A549 (cell line): Measurements from ENCODE around the gene KCNQ1OT1. TPM values are rescaled to one million over a fixed set of nuclear protein-coding genes. Genes with fewer than 3 reads are reported as not detected.

Source experiments
- ATAC-seq, 2 experiments: fragments of 200-7000 bp in 1 of 2; fragments of >200 bp in 1 of 2; cut with Nextera tagmentation in 1 of 2; cut with Tn5 transposase in 1 of 2; 3 replicates each; pipeline versions ENCODE4 v1.8.0 to v1.9.1; 2018 to 2020; ENCODE audit warnings: mild to moderate bottlenecking in 1 of 2, moderate library complexity in 1 of 2
- CTCF ChIA-PET: fragments of 300-600 bp; sonication (Branson Sonifier 250); formaldehyde crosslinking; extraction: SDS; loops from one replicate; lab custom pipeline; 2021; ENCODE audit warnings: antibody characterized with exemption, inconsistent platforms; lab: Yijun Ruan, JAX
- POLR2A ChIA-PET: fragments of 350-600 bp; formaldehyde crosslinking; extraction: SDS; loops from one replicate; lab custom pipeline; 2021; ENCODE audit warnings: antibody characterized with exemption, inconsistent platforms; lab: Yijun Ruan, JAX
- DNase-seq, 2 experiments: peaks; one replicate each; pipeline versions ENCODE4 v3.0.0 to v3.0.0-alpha.2; 2011 to 2016; ENCODE audit warnings: low read depth in 1 of 2, low spot score in 1 of 2
- FAIRE-seq: peaks from 2 replicates; lab custom pipeline; 2011; peaks lifted over from hg19 to GRCh38; lab: Jason Lieb, UNC
- H3K27ac ChIP-seq, 2 experiments: fragments of >200 bp; sonication (Bioruptor Twin); formaldehyde crosslinking; 3 replicates each; pipeline ENCODE4 v1.5.1; 2016 to 2017
- H3K4me1 ChIP-seq: fragments of >200 bp; sonication (Bioruptor Twin); formaldehyde crosslinking; 3 replicates; pipeline ENCODE4 v1.6.1; 2016
- H3K4me2 ChIP-seq: fragments of >200 bp; sonication (Bioruptor Twin); formaldehyde crosslinking; 3 replicates; pipeline ENCODE4 v1.6.1; 2016
- H3K4me3 ChIP-seq: fragments of >200 bp; sonication (Bioruptor Twin); formaldehyde crosslinking; 3 replicates; pipeline ENCODE4 v1.5.1; 2016
- H3K9me3 ChIP-seq: fragments of >200 bp; sonication (Bioruptor Twin); formaldehyde crosslinking; 3 replicates; pipeline ENCODE4 v1.6.1; 2016
- BHLHE40 ChIP-seq: IDR thresholded peaks from 2 replicates; pipeline ENCODE4 v1.6.1; 2012; ENCODE audit warnings: low read depth, low read length, inconsistent platforms
- CEBPB ChIP-seq, 2 experiments: fragments of >200 bp in 1 of 2; sonication (Bioruptor Twin) in 1 of 2; formaldehyde crosslinking in 1 of 2; IDR thresholded peaks; 2 replicates each; pipeline ENCODE4 v1.6.1; 2012 to 2016
- CHD2 ChIP-seq: fragments of 150-350 bp; IDR thresholded peaks from 2 replicates; pipeline ENCODE4 v1.6.1; 2014; ENCODE audit warnings: low read length; ENCODE audit not compliant: partially characterized antibody
- EHMT2 ChIP-seq: fragments of 200-600 bp; sonication (generic); IDR thresholded peaks from 2 replicates; pipeline ENCODE4 v1.6.1; 2016; ENCODE audit warnings: antibody characterized with exemption, low read depth, mild to moderate bottlenecking, moderate library complexity
- EP300 ChIP-seq, 2 experiments: fragments of >200 bp; sonication (Bioruptor Twin); formaldehyde crosslinking; IDR thresholded peaks; 2 replicates in 1 of 2; 3 replicates in 1 of 2; pipeline ENCODE4 v1.6.1; 2016 to 2017
- ESRRA ChIP-seq: fragments of 150-350 bp; IDR thresholded peaks from 2 replicates; pipeline ENCODE4 v1.6.1; 2014; ENCODE audit warnings: mild to moderate bottlenecking, low read length, borderline replicate concordance
- FOSL2 ChIP-seq, 2 experiments: fragments of 450-650 bp in 1 of 2; fragments of >200 bp in 1 of 2; sonication (Bioruptor Twin) in 1 of 2; formaldehyde crosslinking; IDR thresholded peaks; 2 replicates each; pipeline versions ENCODE4 v1.5.0 to v1.6.1; 2016 to 2020; ENCODE audit warnings: mild to moderate bottlenecking in 1 of 2, moderate library complexity in 1 of 2
- FOXS1 ChIP-seq: fragments of 250-450 bp; sonication (Bioruptor Pico); IDR thresholded peaks from 2 replicates; pipeline ENCODE4 v1.5.0; 2020; ENCODE audit warnings: mild to moderate bottlenecking, moderate library complexity
- GATA3 ChIP-seq: IDR thresholded peaks from 2 replicates; pipeline ENCODE4 v1.6.1; 2012; ENCODE audit warnings: borderline replicate concordance
- HDAC2 ChIP-seq: fragments of 200-600 bp; sonication (generic); IDR thresholded peaks from 2 replicates; pipeline ENCODE4 v1.6.1; 2016
- HEYL ChIP-seq: fragments of 250-450 bp; sonication (Bioruptor Pico); IDR thresholded peaks from 2 replicates; pipeline ENCODE4 v1.8.0; 2021; ENCODE audit warnings: mild to moderate bottlenecking, moderate library complexity
- HOXA7 ChIP-seq: fragments of 250-450 bp; sonication (Bioruptor Pico); IDR thresholded peaks from 2 replicates; pipeline ENCODE4 v1.5.0; 2020; ENCODE audit warnings: mild to moderate bottlenecking, moderate library complexity
- HOXB13 ChIP-seq: fragments of 250-450 bp; sonication (Bioruptor Pico); IDR thresholded peaks from 2 replicates; pipeline ENCODE4 v1.5.0; 2020; ENCODE audit warnings: low read depth, mild to moderate bottlenecking, moderate library complexity
- JUNB ChIP-seq: fragments of >200 bp; sonication (Bioruptor Twin); formaldehyde crosslinking; IDR thresholded peaks from 2 replicates; pipeline ENCODE4 v1.6.1; 2016
- KDM1A ChIP-seq: fragments of 200-600 bp; sonication (generic); IDR thresholded peaks from 2 replicates; pipeline ENCODE4 v1.6.1; 2016; ENCODE audit warnings: low read depth, mild to moderate bottlenecking
- KDM5A ChIP-seq: fragments of 200-600 bp; sonication (generic); IDR thresholded peaks from 2 replicates; pipeline ENCODE4 v1.6.1; 2016; ENCODE audit warnings: antibody characterized with exemption, mild to moderate bottlenecking
- MAZ ChIP-seq: fragments of 150-350 bp; IDR thresholded peaks from 2 replicates; pipeline ENCODE4 v1.6.1; 2014; ENCODE audit warnings: antibody characterized with exemption, low read depth, low read length, borderline replicate concordance
- NFE2L2 ChIP-seq: fragments of 150-350 bp; conservative IDR thresholded peaks from 2 replicates; pipeline ENCODE4 v1.6.1; 2014; ENCODE audit warnings: low read length
- NPAS2 ChIP-seq: fragments of 250-450 bp; sonication (Bioruptor Pico); IDR thresholded peaks from 2 replicates; pipeline ENCODE4 v1.8.0; 2022; ENCODE audit warnings: mild to moderate bottlenecking, moderate library complexity, borderline replicate concordance
- PHF8 ChIP-seq: fragments of 200-600 bp; sonication (generic); IDR thresholded peaks from 2 replicates; pipeline ENCODE4 v1.6.1; 2016; ENCODE audit warnings: low read depth, mild to moderate bottlenecking, antibody characterized with exemption, moderate library complexity, borderline replicate concordance
- RCOR1 ChIP-seq: fragments of 150-350 bp; IDR thresholded peaks from 2 replicates; pipeline ENCODE4 v1.6.1; 2014; ENCODE audit warnings: antibody characterized with exemption, low read length, low read depth
- RFX5 ChIP-seq: fragments of 450-650 bp; IDR thresholded peaks from 2 replicates; pipeline ENCODE4 v1.7.1; 2014; ENCODE audit warnings: antibody characterized with exemption, mild to moderate bottlenecking, moderate library complexity
- SREBF2 ChIP-seq: fragments of 450-650 bp; IDR thresholded peaks from 2 replicates; pipeline ENCODE4 v1.6.1; 2014; ENCODE audit warnings: mild to moderate bottlenecking, moderate library complexity
- ZFP36 ChIP-seq: fragments of 450-650 bp; IDR thresholded peaks from 2 replicates; pipeline ENCODE4 v1.6.1; 2014; ENCODE audit warnings: borderline replicate concordance; ENCODE audit not compliant: partially characterized antibody
- ZNF302 ChIP-seq: fragments of 250-450 bp; sonication (Bioruptor Pico); IDR thresholded peaks from 2 replicates; pipeline ENCODE4 v1.9.0; 2021; ENCODE audit warnings: inconsistent platforms, mild to moderate bottlenecking, moderate library complexity
- WGBS: methylation state at CpG from one replicate; pipeline ENCODE4 v1.1.6; 2017; ENCODE audit errors: missing lambda C conversion rate; 5-methylcytosine and 5-hydroxymethylcytosine counted together
- polyA plus RNA-seq, 4 experiments: library from polyadenylated mRNA; depleted of rRNA in 3 of 4; stranded (reverse); fragments of >200 nt; fragmentation: RNase III in 1 of 4; extraction: RNeasy Plus Mini Kit Qiagen cat#74134 plus additional on column Dnase treatment in 1 of 4; gene quantifications; 2 replicates in 3 of 4; 3 replicates in 1 of 4; pipeline ENCODE4 v1.2.3, GENCODE V29; 2011 to 2017
- TF ChIP-seq, protein P1 (sequence below): fragments of >200 bp; sonication (Bioruptor Twin); formaldehyde crosslinking; IDR thresholded peaks from 2 replicates; pipeline ENCODE4 v1.6.1; 2016
- TF ChIP-seq, protein P2 (sequence below): fragments of >200 bp; sonication (Bioruptor Twin); formaldehyde crosslinking; IDR thresholded peaks from 3 replicates; pipeline ENCODE4 v1.6.1; 2016
- TF ChIP-seq, protein P3 (sequence below): IDR thresholded peaks from 2 replicates; pipeline ENCODE4 v1.6.1; 2012; ENCODE audit warnings: low read depth, borderline replicate concordance
- TF ChIP-seq, protein P4 (sequence below): fragments of 250-450 bp; sonication (Bioruptor Pico); IDR thresholded peaks from 2 replicates; pipeline ENCODE4 v1.5.0; 2020; ENCODE audit warnings: low read depth, mild to moderate bottlenecking, moderate library complexity

Gene KCNQ1OT1
- polyA plus RNA-seq, 2 of the 4 experiments (the other 2 are of a cell fraction): 0.03 to 0.13 TPM

DNA sequence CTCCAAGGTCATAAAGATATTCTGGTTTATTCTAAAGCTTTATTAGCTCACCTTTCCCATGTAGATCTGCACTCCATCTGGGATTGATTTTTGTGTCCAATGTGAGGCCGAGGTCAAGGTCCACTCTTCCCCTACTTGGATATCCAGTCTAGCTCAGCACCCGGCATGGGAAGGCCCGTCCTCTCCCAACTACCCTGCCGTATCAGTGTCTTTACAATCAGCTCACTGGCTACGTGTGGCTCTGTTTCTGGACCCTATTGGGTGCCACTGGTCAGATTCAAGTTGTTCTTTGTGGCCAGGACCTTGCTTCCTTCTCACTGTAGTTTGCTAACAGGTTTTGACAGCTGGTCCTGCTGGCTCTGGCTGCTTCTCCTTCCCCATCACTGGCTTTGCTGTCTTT is 30.9 kb downstream of the KCNQ1OT1 start:
- H3K4me2 ChIP-seq: no peak overlapping the region
- TF ChIP-seq, protein P1, sequence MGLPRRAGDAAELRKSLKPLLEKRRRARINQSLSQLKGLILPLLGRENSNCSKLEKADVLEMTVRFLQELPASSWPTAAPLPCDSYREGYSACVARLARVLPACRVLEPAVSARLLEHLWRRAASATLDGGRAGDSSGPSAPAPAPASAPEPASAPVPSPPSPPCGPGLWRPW: no peak
- TF ChIP-seq SREBF2: no peak
- no peak for TF ChIP-seq JUNB
- no peak for TF ChIP-seq CHD2
- TF ChIP-seq PHF8: no peak
- no peak for TF ChIP-seq ZFP36
- no peak for TF ChIP-seq HEYL (CRISPR knock-in tag)
- H3K4me1 ChIP-seq: no peaks in the 10 kb centered on the region
- ATAC-seq (no peak), FAIRE-seq (no peak), DNase-seq (no peak)
- whole genome bisulfite sequencing: 77% methylated on average over 5 of the region's 5 CpGs
- no peak overlapping the region for H3K27ac ChIP-seq
- H3K4me3 ChIP-seq: no peak overlapping the region
- peaks cover 5% of the 10 kb centered on the region; the same call in 2 of the 3 replicates for H3K9me3 ChIP-seq
- ChIA-PET CTCF (no interaction called here), POLR2A (no interaction called here)

DNA sequence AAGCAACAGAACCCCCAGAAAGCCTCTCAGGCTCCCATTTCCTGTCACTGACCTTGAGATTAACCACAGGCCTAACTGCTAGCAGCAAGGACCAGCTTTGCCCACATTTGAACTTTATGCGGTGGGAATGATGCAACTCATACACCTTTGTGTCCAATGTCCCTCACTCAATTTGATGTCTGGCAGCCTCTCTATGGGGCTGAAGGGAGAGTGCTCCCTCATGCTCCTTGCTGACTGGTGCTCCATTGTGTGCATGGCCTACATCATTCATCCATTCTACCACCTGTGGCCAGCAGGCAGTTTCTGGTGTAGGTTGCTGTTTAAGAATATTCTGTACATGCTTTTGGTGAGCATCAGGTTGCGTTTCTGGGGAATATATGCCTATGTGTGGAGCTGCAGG is 31.9 kb downstream of the KCNQ1OT1 start:
- ATAC-seq: no peak
- no peak overlapping the region for H3K4me3 ChIP-seq
- H3K4me2 ChIP-seq: no peak overlapping the region
- no peak overlapping the region for H3K27ac ChIP-seq
- POLR2A ChIA-PET: no interaction called here
- peaks cover 13% of the 10 kb centered on the region for H3K9me3 ChIP-seq
- no peak for DNase-seq
- WGBS: 88% methylated on average over 2 of the region's 2 CpGs
- CTCF ChIA-PET: no interaction called here
- no peak for TF ChIP-seq NFE2L2
- TF ChIP-seq NPAS2 (CRISPR knock-in tag): no peak
- TF ChIP-seq HDAC2: no peak
- TF ChIP-seq FOSL2 (IDR thresholded peaks at IDR 0.05): no peak
- no peak for TF ChIP-seq FOSL2 (CRISPR knock-in tag; IDR thresholded peaks at IDR 0.05)
- no peak for TF ChIP-seq FOXS1
- TF ChIP-seq PHF8: no peak
- no peak for TF ChIP-seq HOXB13 (CRISPR knock-in tag)
- TF ChIP-seq EHMT2: no peak
- no peak for TF ChIP-seq GATA3
- no peak for TF ChIP-seq MAZ
- TF ChIP-seq, protein P2, sequence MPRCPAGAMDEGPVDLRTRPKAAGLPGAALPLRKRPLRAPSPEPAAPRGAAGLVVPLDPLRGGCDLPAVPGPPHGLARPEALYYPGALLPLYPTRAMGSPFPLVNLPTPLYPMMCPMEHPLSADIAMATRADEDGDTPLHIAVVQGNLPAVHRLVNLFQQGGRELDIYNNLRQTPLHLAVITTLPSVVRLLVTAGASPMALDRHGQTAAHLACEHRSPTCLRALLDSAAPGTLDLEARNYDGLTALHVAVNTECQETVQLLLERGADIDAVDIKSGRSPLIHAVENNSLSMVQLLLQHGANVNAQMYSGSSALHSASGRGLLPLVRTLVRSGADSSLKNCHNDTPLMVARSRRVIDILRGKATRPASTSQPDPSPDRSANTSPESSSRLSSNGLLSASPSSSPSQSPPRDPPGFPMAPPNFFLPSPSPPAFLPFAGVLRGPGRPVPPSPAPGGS: no peak
- TF ChIP-seq, protein P3, sequence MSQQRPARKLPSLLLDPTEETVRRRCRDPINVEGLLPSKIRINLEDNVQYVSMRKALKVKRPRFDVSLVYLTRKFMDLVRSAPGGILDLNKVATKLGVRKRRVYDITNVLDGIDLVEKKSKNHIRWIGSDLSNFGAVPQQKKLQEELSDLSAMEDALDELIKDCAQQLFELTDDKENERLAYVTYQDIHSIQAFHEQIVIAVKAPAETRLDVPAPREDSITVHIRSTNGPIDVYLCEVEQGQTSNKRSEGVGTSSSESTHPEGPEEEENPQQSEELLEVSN: no peak
- TF ChIP-seq ESRRA: no peak
- TF ChIP-seq RFX5: no peak
- no peak for TF ChIP-seq EP300 (IDR thresholded peaks at IDR 0.05)
- H3K4me1 ChIP-seq: no peaks in the 10 kb centered on the region
- no peak for FAIRE-seq

DNA sequence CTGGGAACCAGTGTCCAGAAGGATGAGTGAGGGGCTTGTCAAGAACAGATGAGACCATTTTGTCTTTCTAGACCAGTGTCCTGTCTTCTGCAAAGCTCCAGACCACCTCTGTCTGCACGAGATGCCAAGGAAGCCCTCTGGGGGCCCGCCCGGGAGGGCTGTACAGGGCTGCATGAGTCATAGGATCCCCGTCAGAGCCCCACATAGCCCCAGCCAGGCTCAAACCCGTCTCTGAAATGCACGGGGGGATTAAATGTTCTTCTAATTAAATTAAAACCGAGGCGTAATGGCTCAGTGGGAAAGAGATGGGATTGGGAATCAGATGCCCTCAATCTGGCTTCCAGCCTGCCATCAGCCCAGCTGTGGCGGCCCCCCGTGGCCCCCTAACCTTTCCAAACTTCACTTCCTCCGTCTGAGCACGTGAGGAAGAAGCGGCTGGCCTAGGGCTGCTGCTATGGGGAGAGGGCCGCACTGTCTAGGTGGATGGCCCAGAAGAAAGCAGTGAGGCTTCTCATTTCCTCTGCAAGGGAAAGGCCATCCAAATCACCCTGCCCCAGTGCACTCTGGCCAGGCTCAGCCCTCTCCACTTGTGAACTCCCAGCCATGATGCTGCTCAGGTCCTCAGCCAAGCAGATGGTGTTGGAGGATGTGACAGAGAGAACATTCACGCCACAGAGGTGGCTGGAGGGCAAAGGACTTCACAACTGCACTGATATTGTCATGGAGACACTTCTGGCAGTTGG is 32.8 kb downstream of the KCNQ1OT1 start:
- WGBS: 80% methylated on average over 14 of the region's 15 CpGs
- ChIA-PET POLR2A (no interaction called here), CTCF (no interaction called here)
- no peak for DNase-seq
- no peak overlapping the region for H3K27ac ChIP-seq
- H3K4me2 ChIP-seq: no peak overlapping the region
- TF ChIP-seq RCOR1: no peak
- no peak for TF ChIP-seq CEBPB (IDR thresholded peaks at IDR 0.05)
- TF ChIP-seq KDM1A: no peak
- no peak for TF ChIP-seq HOXB13 (CRISPR knock-in tag)
- TF ChIP-seq, protein P4, sequence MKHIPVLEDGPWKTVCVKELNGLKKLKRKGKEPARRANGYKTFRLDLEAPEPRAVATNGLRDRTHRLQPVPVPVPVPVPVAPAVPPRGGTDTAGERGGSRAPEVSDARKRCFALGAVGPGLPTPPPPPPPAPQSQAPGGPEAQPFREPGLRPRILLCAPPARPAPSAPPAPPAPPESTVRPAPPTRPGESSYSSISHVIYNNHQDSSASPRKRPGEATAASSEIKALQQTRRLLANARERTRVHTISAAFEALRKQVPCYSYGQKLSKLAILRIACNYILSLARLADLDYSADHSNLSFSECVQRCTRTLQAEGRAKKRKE: no peak
- no peak for TF ChIP-seq BHLHE40
- TF ChIP-seq HOXA7 (CRISPR knock-in tag): no peak
- no peak for TF ChIP-seq KDM5A
- TF ChIP-seq ZNF302: no peak
- TF ChIP-seq CHD2: no peak
- TF ChIP-seq RFX5: no peak
- no peak for FAIRE-seq
- H3K4me1 ChIP-seq: no peaks in the 10 kb centered on the region
- peaks cover 21% of the 10 kb centered on the region for H3K9me3 ChIP-seq
- no peak for ATAC-seq
- H3K4me3 ChIP-seq: no peak overlapping the region
